ENCODE results near the gene ACTN2.

- no peak for TF ChIP-seq ARNTL (CRISPR knock-in tag; IDR thresholded peaks at IDR 0.05; ENCODE audit: borderline replicate concordance, low read depth)
- no peak for TF ChIP-seq PATZ1 (CRISPR knock-in tag; IDR thresholded peaks at IDR 0.05; ENCODE audit: borderline replicate concordance)
- no peak for TF ChIP-seq PPARA (CRISPR knock-in tag; IDR thresholded peaks at IDR 0.05; ENCODE audit: borderline replicate concordance)
- TF ChIP-seq ZNF70 (CRISPR knock-in tag; IDR thresholded peaks at IDR 0.05), result no peak
Observed at GRCh38 chr1:236685205-236685916, 938 bp upstream of the ACTN2 start.
